Stimulated activated CD8-positive, alpha-beta memory T cell treated with anti-CD3 and anti-CD28 coated beads, Interleukin-7, amount 100 ng/mL, for 1 hour (primary cell): ENCODE measurements around the gene CAGE1.

Experiments used
- DNase-seq, 2 donors: peaks; one replicate each; pipeline ENCODE4 v3.0.0-alpha.2; 2020; ENCODE audit warnings: low read depth in 2 of 2

Gene CAGE1

GRCh38 chr6:7389451-7390225 lies at the start of gene CAGE1, which contains the start of gene RIOK1:
CAGE1 (minus strand) TSS chr6:7389742; CDS start chr6:7387173, 2,569 bp downstream.
RIOK1 (plus strand) TSS chr6:7389808; CDS start chr6:7390003, 195 bp downstream.
- DNase-seq: peak; percentile 87 to 88

- no peak for DNase-seq
Observed at GRCh38 chr6:7439228-7439627, 49.7 kb upstream of the CAGE1 start.

DNA sequence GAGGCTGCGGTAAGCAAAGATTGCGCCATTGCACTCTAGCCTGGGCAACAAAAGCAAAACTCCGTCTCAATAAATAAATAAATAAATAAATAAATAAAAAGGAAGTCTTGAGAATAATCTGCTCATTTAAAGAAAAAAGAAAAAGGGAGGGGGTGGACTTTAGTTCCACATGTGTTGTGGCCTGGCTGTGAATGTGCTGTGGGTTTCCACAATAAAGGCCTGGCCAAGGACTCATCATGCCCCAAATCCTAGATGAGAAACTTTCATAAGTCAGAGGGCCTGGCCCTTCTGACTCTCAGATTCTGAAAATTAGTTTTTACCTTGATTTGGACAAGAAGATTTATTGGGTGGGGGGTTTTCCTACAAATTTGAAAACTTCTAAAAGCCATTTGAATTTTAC lies 48.5 kb upstream of the CAGE1 start:
- DNase-seq: no peak

- DNase-seq: no peak
Observed at GRCh38 chr6:7434672-7435071, 45.1 kb upstream of the CAGE1 start.

DNA sequence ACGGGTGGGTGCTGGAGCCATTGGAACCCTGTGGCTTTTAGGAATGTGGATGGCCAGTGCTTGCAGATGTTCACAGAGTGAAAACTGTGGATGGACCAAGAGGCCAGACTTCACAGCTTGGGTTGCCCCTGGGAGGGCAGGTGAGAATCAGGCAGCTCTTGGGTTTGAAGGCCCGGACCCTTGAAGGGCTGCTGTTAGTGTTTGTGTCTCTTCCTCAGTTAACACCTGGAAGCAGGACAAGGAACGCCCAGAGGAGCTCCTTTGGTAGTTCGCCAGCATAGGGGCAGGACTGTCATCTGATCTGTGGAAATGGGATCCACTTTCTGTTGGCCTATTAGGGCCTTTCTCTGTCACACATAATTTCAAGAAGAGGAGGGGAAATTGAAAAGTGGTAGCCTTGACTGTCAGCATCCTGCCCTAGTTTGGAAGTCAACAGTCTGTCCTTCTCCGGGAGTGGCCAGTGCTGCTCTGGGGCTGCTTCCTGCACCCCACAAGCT lies 43.6 kb upstream of the CAGE1 start:
- DNase-seq: no peak

GRCh38 chr6:7432391-7433120 lies 43.0 kb upstream of the CAGE1 start:
- no peak for DNase-seq

DNA sequence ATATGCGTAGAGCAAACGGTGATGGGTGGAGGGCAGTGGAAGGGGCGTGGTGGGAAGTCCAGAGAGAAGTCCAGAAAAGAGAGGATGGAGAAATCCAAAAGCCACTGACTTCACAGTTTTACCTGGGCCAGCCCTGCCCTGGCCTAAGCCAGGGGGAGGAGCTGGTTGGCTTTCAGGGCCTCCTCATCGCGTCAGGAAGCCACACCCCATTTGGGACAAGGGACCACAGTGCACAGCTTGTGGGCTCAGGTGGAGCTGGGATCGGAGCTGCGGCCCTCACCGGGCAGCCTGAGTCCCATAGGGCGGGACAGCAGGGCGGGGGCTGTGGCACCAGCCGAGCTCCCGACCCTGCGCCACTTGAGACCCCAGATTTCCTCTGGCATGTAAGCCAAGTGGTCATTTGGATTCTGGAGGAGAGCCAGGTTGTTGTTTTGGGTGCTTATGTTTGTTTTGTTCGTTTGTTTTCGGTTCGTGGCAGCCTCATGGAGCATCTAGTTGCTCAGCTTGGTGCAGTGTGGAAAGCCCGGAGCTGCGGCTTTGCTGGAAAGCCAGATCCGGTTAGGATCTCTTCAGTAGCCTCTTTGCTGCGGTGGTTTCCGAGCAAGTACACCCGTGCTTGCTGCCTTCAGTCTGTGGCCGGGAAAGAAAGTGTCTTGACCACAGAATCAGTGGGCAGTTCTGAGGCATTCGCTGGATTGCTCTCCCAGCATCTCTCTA lies 42.3 kb upstream of the CAGE1 start:
- no peak for DNase-seq

- DNase-seq: no peak
Observed at GRCh38 chr6:7431313-7431673, 41.8 kb upstream of the CAGE1 start.

DNA sequence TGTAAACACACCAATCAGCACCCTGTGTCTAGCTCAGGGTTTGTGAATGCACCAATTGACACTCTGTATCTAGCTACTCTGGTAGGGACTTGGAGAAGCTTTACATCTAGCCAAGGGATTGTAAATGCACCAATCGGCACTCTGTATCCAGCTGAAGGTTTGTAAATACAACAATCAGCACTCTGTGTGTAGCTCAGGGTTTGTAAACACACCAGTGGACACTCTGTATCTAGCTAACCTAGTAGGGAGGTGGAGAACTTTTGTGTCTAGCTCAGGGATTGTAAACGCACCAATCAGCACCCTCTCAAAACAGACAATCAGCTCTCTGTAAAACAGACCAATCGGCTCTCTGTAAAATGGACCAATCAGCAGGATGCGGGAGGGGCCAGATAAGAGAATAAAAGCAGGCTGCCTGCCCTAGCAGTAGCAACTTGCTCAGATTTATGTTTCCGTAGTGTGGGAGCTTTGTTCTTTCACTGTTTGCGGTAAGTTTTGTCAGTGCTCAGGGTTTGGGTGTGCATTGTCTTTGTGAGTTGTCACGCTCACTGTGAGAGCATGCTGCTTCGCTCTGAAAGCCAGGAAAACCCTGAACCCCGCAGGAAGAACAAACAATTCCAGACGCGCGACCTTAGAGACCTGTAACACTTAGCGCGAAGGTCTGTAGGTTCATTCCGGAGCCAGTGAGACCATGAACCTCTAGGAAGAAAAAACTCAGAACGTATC lies 37.1 kb upstream of the CAGE1 start:
- DNase-seq: no peak

DNA sequence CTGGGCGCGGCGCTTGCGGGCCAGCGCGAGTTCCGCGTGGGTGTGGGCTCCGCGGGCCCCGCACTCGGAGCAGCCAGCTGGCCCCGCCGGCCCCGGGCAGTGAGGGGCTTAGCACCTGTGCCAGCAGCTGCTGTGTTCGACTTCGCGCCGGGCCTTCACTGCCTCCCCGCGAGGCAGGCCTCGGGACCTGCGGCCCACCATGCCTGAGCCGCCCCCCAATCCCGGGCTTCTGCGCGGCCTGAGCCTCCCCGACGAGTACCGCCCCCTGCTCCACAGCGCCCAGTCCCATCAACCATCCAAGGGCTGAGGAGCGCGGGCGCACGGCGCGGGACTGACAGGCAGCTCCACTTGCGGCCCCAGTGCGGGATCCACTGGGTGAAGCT lies 36.3 kb upstream of the CAGE1 start:
- DNase-seq: no peak

- no peak for DNase-seq
Observed at GRCh38 chr6:7424967-7425807, 35.6 kb upstream of the CAGE1 start.

DNA sequence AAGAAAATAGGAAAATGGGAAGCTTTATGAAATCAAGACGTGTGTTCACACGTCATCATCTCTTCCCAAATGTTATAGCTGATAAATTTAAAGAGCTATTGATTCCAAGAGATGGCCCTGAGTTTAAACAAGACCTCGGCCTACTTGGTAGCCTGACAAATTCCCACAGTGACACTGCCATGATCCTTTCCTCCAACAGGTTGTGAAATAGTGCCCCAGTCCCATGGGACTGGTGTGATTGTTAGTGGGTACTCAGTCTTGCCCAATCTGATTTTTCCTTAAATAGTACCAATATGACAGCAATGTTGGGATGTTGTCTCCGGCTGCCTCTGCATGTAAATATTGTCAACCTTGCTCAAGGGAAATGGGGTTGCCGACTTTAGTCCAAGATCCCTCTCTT lies 34.5 kb upstream of the CAGE1 start:
- DNase-seq: no peak

GRCh38 chr6:7421066-7421465 lies 31.5 kb upstream of the CAGE1 start:
- DNase-seq: no peak

DNA sequence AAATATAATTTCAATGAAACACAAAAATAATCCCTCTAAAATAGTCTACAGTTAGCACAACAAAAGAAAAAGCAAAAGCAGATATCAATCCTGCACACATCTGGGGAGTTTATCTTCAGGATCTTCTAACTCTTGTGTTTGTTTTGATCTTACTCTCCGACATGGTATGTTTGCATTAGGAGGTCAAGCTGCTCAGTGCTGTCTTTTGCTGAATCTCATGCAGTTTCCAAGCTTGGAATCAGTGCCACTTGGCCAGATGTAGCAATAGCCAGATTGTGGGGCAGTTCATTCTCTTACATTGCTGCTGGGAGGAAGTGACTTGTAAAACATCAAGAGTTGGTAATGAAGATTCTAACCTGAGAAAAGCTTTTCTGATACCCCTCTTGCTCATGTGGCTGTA lies 29.5 kb upstream of the CAGE1 start:
- DNase-seq: no peak

DNA sequence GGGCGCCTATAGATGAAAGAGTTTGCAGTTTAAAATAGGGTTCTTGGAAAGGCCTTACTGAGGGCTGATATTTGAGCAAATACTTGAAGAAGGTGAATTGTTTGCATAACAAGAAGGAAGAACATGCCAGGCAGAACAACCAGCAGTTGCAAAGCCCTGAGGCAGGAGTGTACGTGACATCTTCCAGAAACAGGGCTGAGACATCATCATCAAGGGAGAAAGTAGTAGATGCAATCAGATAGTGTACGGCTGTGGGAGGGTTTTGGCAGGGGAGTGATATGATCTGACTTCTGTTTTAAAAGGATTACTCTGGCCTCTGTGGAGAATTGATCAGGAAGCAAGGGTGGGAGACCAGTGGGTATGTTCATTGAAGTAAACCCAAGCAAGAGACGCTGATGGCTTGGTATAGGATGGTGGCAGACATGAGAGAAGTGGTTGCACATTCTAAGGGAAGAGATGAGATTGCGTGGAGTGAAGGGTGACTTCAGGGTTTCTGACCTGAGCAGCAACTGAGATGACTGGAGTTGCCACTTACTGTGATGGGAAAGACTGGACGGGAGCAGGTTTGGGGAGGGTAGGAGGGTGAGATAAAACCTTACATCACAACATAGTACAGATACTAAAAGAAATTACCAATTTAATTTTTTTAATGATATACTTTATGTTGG lies 28.8 kb upstream of the CAGE1 start:
- no peak for DNase-seq

DNA sequence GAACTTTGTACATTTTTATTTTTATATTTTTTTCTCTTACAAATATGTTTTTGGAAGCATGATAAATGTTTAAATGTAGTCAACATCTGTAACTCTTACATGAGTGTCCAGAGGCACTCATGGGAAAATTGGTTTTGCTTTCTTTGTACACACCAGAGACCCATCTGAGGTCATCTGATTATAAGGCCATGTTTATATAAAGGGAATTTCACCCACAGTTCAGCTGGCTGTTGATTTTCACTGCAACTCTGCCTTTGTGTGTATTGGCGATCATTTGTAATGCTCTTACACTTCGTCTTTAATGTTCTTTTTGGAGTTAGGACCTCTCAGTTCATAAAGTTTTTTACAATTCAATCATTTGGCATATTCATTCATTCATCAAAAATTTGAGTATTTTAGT lies 28.1 kb upstream of the CAGE1 start:
- DNase-seq: no peak

GRCh38 chr6:7414811-7415210 lies 25.3 kb upstream of the CAGE1 start:
- DNase-seq: no peak

- no peak for DNase-seq
Observed at GRCh38 chr6:7413151-7413823, 23.7 kb upstream of the CAGE1 start.

DNA sequence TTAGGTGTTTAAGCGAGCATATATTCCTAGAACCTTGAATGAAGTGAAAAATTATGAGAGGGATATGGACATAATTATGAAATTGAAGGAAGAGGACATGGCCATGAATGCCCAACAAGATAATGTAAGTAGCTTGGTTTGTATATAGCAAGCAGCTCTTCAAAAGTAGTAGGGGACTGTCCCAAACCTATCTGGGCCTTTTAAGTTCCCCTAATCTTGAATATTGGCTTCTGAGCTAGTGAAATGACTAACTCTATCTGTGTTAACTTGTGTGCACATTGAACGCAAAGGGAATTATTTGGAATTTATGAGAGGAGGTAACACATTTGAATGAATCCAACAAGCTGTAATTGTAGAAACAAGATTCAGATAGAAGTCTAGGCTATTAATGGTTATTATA lies 21.8 kb upstream of the CAGE1 start:
- DNase-seq: no peak

GRCh38 chr6:7410851-7411250 lies 21.3 kb upstream of the CAGE1 start:
- DNase-seq: no peak
